ENCODE data around the gene ZFAND3.

Gene ZFAND3

DNA sequence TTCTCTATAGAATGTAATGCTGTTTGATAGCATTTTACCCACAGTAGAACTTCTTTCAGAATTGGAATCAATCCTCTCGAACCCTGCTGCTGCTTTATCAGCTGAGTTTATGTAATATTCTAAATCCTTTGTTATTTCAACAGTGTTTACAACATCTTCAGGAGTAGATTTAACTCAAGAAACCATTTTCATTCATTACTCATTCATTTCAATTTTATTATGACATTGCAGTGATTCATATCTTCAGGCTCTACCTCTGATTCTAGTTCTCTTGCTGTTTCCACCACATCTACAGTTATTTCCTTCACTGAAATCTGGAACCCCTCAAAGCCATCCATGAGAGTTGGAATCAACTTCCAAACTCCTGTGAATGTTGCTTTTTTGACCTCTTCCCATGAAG, 93.7 kb downstream of the ZFAND3 start:
- Histone ChIP-seq H3K4me1 (ENCODE audit: insufficient read depth, low read length) (peaks cover 16% of the 10 kb centered on the region), H3K9ac (ENCODE audit: low read length) (no peak overlapping the region), H3K4me3 (ENCODE audit: low read depth in 1 of 2, low read length in 2 of 2) (no peak overlapping the region), H3K27ac (ENCODE audit: low read depth, low read length) (no peak overlapping the region), H3K27me3 (ENCODE audit: control insufficient read depth in 1 of 2, insufficient read depth in 2 of 2, low read length in 2 of 2) (no peaks in the 10 kb centered on the region), H3K9me3 (ENCODE audit: low read length) (no peaks in the 10 kb centered on the region), H3K36me3 (ENCODE audit: insufficient read depth, low read length) (no peaks in the 10 kb centered on the region)

DNA sequence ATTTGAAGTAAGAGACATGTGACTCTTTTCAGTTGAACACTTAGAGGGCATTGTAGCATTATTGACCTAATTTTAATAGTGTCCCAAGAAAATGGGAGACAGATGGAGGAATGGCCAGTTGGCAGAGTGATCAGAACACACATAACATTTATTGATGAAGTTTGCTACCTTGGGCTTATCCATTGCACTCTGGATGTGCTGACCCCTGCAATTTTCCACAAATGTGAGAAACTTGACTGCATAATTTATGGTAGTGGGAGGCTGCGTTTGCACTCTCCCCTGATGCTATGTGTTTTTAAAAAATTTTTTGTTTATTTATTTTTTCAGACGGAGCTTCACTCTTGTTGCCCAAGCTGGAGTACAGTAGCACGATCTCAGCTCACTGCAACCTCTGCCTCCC, 95.9 kb downstream of the ZFAND3 start:
- Histone ChIP-seq H3K9me3 (ENCODE audit: low read length) (no peaks in the 10 kb centered on the region), H3K4me1 (ENCODE audit: insufficient read depth, low read length) (peaks cover 29% of the 10 kb centered on the region), H3K4me3 (ENCODE audit: low read depth in 1 of 2, low read length in 2 of 2) (no peak overlapping the region), H3K27me3 (ENCODE audit: control insufficient read depth in 1 of 2, insufficient read depth in 2 of 2, low read length in 2 of 2) (no peaks in the 10 kb centered on the region), H3K27ac (ENCODE audit: low read depth, low read length) (no peak overlapping the region), H3K9ac (ENCODE audit: low read length) (no peak overlapping the region), H3K36me3 (ENCODE audit: insufficient read depth, low read length) (no peaks in the 10 kb centered on the region)

DNA sequence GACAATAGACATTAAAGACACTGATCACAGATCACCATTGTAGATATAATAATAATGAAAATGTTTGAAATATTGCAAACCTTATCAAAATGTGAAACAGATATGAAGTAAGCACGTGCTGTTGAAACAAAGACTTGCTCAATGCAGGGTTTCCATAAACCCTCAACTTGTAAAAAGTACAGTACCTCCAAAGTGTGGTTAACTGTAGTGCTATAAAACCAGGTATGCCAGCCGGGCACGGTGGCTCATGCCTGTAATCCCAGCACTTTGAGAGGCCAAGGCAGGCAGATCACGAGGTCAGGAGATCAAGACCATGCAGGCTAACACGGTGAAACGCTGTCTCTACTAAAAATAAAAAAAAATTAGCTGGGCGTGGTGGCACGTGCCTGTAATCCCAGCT, 96.6 kb downstream of the ZFAND3 start:
- Histone ChIP-seq H3K9ac (ENCODE audit: low read length) (no peak overlapping the region), H3K4me3 (ENCODE audit: low read depth in 1 of 2, low read length in 2 of 2) (no peak overlapping the region), H3K36me3 (ENCODE audit: insufficient read depth, low read length) (no peaks in the 10 kb centered on the region), H3K27ac (ENCODE audit: low read depth, low read length) (no peak overlapping the region), H3K4me1 (ENCODE audit: insufficient read depth, low read length) (peaks cover 32% of the 10 kb centered on the region), H3K9me3 (ENCODE audit: low read length) (no peaks in the 10 kb centered on the region), H3K27me3 (ENCODE audit: control insufficient read depth in 1 of 2, insufficient read depth in 2 of 2, low read length in 2 of 2) (no peaks in the 10 kb centered on the region)

DNA sequence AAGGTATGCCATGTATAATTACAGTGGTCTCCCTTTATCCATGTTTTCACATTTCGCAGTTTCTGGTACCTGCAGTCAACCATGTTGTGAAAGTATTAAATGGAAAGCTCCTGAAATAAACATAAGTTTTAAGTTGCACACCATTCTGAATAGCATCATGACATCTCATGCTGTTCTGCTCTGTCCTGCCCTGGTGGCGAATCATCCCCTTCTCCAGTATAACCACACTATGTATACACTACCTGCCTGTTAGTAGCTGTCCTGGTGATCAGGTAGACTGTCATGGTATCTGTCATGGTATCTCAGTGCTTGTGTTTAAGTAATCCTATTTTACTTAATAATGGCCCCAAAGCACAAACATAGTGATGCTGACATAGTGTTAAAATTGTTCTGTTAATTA, 97.1 kb downstream of the ZFAND3 start:
- Histone ChIP-seq H3K4me1 (ENCODE audit: insufficient read depth, low read length) (peaks cover 32% of the 10 kb centered on the region), H3K27me3 (ENCODE audit: control insufficient read depth in 1 of 2, insufficient read depth in 2 of 2, low read length in 2 of 2) (no peaks in the 10 kb centered on the region), H3K27ac (ENCODE audit: low read depth, low read length) (no peak overlapping the region), H3K36me3 (ENCODE audit: insufficient read depth, low read length) (no peaks in the 10 kb centered on the region), H3K4me3 (ENCODE audit: low read depth in 1 of 2, low read length in 2 of 2) (no peak overlapping the region), H3K9me3 (ENCODE audit: low read length) (no peaks in the 10 kb centered on the region), H3K9ac (ENCODE audit: low read length) (no peak overlapping the region)

DNA sequence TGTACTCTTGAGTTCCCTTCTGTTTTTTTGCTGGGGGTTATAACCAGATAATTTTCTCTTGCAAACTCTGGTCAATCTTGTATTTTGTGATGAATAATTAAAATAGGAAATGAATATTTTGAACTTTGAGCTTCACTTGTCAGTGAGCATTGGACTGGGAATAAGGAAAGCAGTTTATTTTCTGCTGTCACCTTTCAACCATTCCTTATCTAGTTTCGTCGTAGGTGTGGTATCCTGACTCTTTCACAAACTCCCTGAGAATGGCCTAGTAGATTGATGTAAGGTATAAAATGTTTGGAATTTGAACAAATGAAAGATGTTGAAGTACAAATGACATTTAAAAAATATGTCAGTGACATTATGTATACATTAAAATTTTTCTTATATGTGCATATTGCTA, 98.0 kb downstream of the ZFAND3 start:
- peaks cover 25% of the 10 kb centered on the region for H3K4me1 ChIP-seq (ENCODE audit: insufficient read depth, low read length)

DNA sequence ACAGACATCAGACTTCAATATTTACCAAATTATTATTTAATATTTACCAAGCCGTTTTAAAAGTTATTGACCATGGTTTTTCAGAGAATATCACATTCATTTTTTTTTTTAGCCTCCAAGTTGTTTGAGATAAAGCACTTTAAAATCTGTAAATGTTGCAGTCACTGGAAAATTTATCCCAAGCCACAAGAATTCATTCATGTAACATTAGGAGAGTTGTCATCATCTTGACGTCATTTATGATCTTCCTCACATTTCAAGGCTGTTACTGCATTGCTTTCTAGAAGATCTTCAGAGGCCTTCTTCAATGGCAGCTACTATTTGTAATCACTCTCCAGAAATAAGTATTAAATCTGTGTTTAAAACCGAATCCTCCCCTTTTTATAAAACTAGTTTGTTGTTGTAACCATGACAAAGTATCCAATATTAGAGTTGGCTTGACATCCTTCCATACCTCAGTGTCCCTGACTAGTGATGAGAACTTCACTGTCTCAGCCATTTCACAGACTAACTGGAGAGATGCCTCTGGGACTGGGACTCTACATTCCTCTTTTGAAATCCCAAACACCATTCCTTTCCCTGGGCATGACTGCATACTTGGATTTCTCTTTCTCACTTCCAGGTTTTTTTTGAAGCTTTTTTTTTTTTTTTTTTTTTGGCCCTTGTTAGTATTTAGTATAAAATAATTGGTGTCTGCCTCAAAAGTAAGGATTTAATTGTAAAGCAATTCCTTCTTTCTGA, 100.1 kb downstream of the ZFAND3 start:
- H3K9me3 ChIP-seq (ENCODE audit: low read length), result no peaks in the 10 kb centered on the region
- peaks cover 22% of the 10 kb centered on the region for H3K4me1 ChIP-seq (ENCODE audit: insufficient read depth, low read length)
- no peak overlapping the region for H3K9ac ChIP-seq (ENCODE audit: low read length)
- H3K27ac ChIP-seq (ENCODE audit: low read depth, low read length), result no peak overlapping the region
- no peaks in the 10 kb centered on the region for H3K27me3 ChIP-seq (ENCODE audit: control insufficient read depth in 1 of 2, insufficient read depth in 2 of 2, low read length in 2 of 2)
- H3K36me3 ChIP-seq (ENCODE audit: insufficient read depth, low read length), result no peaks in the 10 kb centered on the region
- H3K4me3 ChIP-seq (ENCODE audit: low read depth in 1 of 2, low read length in 2 of 2), result no peak overlapping the region

More for the DNA sequence above, 98.0 kb downstream of the ZFAND3 start:
- H3K4me3 ChIP-seq (ENCODE audit: low read depth in 1 of 2, low read length in 2 of 2), result no peak overlapping the region
- H3K27ac ChIP-seq (ENCODE audit: low read depth, low read length), result no peak overlapping the region
- no peaks in the 10 kb centered on the region for H3K36me3 ChIP-seq (ENCODE audit: insufficient read depth, low read length)
- no peak overlapping the region for H3K9ac ChIP-seq (ENCODE audit: low read length)
- H3K9me3 ChIP-seq (ENCODE audit: low read length), result no peaks in the 10 kb centered on the region
- no peaks in the 10 kb centered on the region for H3K27me3 ChIP-seq (ENCODE audit: control insufficient read depth in 1 of 2, insufficient read depth in 2 of 2, low read length in 2 of 2)

DNA sequence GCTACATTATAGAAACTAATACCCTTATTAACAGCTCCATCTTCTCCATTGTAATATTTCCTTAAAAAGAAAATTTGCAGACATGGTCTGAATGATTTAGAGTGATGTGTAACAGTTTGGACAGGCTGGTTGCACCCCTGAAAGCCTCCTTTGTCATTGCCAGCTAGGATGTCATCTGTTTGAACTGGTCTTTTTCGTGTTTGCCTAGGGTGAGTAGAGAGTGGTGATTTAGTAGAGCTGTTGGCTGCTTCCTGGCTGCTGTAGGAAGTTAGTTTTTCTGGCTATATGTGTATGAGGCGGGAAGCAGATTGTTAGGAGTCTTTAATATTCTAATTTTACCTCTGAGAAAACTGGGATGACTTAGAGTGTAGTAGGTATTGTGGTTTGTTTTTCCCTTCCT, 101.1 kb downstream of the ZFAND3 start:
- peaks cover 16% of the 10 kb centered on the region for H3K4me1 ChIP-seq (ENCODE audit: insufficient read depth, low read length)
- no peak overlapping the region for H3K27ac ChIP-seq (ENCODE audit: low read depth, low read length)
- H3K4me3 ChIP-seq (ENCODE audit: low read depth in 1 of 2, low read length in 2 of 2), result no peak overlapping the region
- H3K27me3 ChIP-seq (ENCODE audit: control insufficient read depth in 1 of 2, insufficient read depth in 2 of 2, low read length in 2 of 2), result no peaks in the 10 kb centered on the region
- H3K9ac ChIP-seq (ENCODE audit: low read length), result no peak overlapping the region
- H3K36me3 ChIP-seq (ENCODE audit: insufficient read depth, low read length), result no peaks in the 10 kb centered on the region
- no peaks in the 10 kb centered on the region for H3K9me3 ChIP-seq (ENCODE audit: low read length)

DNA sequence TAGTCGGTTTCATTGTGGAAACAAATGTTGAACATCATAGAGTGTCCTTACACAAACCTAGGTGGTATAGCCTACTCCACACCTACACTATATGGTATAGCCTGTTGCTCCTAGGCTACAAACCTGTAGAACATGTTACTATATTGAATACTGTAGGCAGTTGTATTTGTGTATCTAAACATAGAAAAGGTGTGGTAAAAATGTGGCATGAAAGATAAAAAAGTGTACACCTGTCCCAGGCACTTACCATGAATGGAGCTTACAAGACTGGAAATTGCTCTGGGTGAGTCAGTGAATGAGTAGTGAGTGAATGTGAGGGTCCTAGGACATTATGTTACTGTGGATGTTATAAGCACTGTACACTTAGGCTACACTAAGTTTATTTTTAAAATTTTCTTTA, 103.0 kb downstream of the ZFAND3 start:
- H3K27me3 ChIP-seq (ENCODE audit: control insufficient read depth in 1 of 2, insufficient read depth in 2 of 2, low read length in 2 of 2), result no peaks in the 10 kb centered on the region
- peaks cover 16% of the 10 kb centered on the region for H3K4me1 ChIP-seq (ENCODE audit: insufficient read depth, low read length)
- no peak overlapping the region for H3K9ac ChIP-seq (ENCODE audit: low read length)
- no peak overlapping the region for H3K27ac ChIP-seq (ENCODE audit: low read depth, low read length)
- no peaks in the 10 kb centered on the region for H3K9me3 ChIP-seq (ENCODE audit: low read length)
- no peak overlapping the region for H3K4me3 ChIP-seq (ENCODE audit: low read depth in 1 of 2, low read length in 2 of 2)
- H3K36me3 ChIP-seq (ENCODE audit: insufficient read depth, low read length), result no peaks in the 10 kb centered on the region

DNA sequence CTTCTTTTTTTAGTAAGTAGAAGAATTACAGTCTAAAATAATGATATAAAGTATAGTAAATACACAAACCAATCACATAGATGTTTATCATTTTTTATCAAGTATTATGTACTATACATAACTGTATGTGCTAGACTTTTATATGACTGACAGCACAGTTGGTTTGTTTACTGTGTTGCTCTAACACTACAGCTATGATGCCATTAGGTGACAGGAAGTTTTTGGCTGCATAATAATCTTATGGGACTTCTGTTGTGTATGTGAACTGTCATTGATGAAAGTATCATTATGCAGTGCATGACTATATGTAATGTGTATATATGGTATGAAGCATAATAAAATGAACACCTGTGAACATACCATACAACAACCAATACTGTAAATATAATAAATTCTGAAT, 104.0 kb downstream of the ZFAND3 start:
- no peaks in the 10 kb centered on the region for H3K9me3 ChIP-seq (ENCODE audit: low read length)
- H3K36me3 ChIP-seq (ENCODE audit: insufficient read depth, low read length), result no peaks in the 10 kb centered on the region
- no peak overlapping the region for H3K9ac ChIP-seq (ENCODE audit: low read length)
- no peak overlapping the region for H3K4me3 ChIP-seq (ENCODE audit: low read depth in 1 of 2, low read length in 2 of 2)
- H3K27ac ChIP-seq (ENCODE audit: low read depth, low read length), result no peak overlapping the region
- peaks cover 16% of the 10 kb centered on the region for H3K4me1 ChIP-seq (ENCODE audit: insufficient read depth, low read length)
- H3K27me3 ChIP-seq (ENCODE audit: control insufficient read depth in 1 of 2, insufficient read depth in 2 of 2, low read length in 2 of 2), result no peaks in the 10 kb centered on the region

DNA sequence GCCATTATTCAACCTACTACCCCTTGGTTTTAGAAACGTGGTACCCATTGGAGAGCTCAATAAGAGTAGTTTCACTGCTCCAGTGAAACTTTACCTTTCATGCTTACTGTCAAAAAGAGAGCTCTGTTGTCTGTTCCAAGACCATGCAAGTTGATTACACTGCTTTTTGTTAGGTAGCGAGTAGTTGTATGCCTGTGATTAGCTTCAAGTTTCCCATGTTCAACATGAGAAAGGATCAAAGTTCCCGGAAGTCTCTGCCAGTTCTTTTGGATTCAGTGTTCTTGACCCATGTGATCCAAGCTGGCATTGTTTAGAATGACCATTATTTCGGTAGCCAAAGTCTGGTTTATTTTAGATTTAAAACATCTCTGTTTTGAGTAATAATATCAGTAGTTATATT, 107.1 kb downstream of the ZFAND3 start:
- H3K9ac ChIP-seq (ENCODE audit: low read length), result no peak overlapping the region
- no peak overlapping the region for H3K27ac ChIP-seq (ENCODE audit: low read depth, low read length)
- H3K9me3 ChIP-seq (ENCODE audit: low read length), result no peaks in the 10 kb centered on the region
- no peak overlapping the region for H3K4me3 ChIP-seq (ENCODE audit: low read depth in 1 of 2, low read length in 2 of 2)
- peaks cover 9% of the 10 kb centered on the region for H3K4me1 ChIP-seq (ENCODE audit: insufficient read depth, low read length)
- no peaks in the 10 kb centered on the region for H3K36me3 ChIP-seq (ENCODE audit: insufficient read depth, low read length)
- H3K27me3 ChIP-seq (ENCODE audit: control insufficient read depth in 1 of 2, insufficient read depth in 2 of 2, low read length in 2 of 2), result no peaks in the 10 kb centered on the region

DNA sequence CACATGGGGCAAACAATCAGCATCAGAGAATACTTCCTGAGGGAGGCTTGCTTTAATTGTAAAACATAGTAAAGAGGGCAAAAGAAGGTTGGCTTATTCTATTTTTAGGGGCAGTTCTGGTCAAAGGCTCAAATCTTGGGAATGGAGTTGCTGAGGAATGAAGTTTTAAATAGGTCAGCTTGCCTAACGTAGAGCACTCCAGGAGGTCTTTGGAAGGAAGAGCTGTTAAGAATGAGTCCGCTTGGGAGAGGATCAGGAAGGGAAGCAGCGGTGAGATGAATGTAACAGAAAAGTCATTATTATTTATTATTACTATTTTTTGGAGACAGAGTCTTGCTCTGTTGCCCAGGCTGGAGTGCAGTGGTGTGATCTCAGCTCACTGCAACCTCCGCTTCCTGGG, 108.7 kb downstream of the ZFAND3 start:
- Histone ChIP-seq H3K4me1 (ENCODE audit: insufficient read depth, low read length) (peaks cover 9% of the 10 kb centered on the region), H3K27me3 (ENCODE audit: control insufficient read depth in 1 of 2, insufficient read depth in 2 of 2, low read length in 2 of 2) (no peaks in the 10 kb centered on the region), H3K9me3 (ENCODE audit: low read length) (no peaks in the 10 kb centered on the region), H3K4me3 (ENCODE audit: low read depth in 1 of 2, low read length in 2 of 2) (no peak overlapping the region), H3K36me3 (ENCODE audit: insufficient read depth, low read length) (no peaks in the 10 kb centered on the region), H3K9ac (ENCODE audit: low read length) (no peak overlapping the region), H3K27ac (ENCODE audit: low read depth, low read length) (no peak overlapping the region)

DNA sequence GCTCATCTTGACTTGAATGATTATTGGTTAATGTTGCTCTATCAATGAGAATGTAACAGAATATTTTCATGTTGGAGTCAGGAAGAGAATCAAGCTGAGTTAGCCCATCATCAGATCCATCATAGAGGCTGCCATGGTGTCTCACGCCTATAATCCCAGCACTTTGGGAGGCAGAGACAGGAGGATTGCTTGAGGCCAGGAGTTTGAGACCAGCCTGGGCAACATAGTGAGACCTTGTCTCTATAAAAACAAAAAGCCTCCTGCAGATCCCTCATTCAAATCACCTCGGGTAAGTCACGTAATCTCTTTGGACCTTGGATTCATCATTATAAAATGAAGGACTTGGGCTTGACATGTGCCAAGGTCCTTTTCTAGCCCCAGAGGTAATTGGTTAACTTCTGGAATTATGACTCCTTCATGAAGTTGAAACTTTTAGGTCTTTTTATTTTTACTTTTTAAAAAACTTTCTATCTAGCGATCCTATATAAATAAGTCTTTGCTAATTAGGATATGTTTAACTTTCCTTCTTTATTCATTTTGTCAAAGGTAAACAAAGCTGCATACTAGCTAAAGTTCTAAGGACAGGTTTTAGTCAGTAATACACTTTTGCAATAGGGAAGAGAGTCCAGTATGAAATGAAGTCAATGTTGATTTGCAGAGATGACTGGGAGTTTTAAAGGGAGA, 110.9 kb downstream of the ZFAND3 start:
- no peak overlapping the region for H3K27ac ChIP-seq (ENCODE audit: low read depth, low read length)
- no peaks in the 10 kb centered on the region for H3K27me3 ChIP-seq (ENCODE audit: control insufficient read depth in 1 of 2, insufficient read depth in 2 of 2, low read length in 2 of 2)
- peaks cover 9% of the 10 kb centered on the region for H3K4me1 ChIP-seq (ENCODE audit: insufficient read depth, low read length)
- no peak overlapping the region for H3K4me3 ChIP-seq (ENCODE audit: low read depth in 1 of 2, low read length in 2 of 2)
- H3K36me3 ChIP-seq (ENCODE audit: insufficient read depth, low read length), result no peaks in the 10 kb centered on the region
- H3K9ac ChIP-seq (ENCODE audit: low read length), result no peak overlapping the region
- no peaks in the 10 kb centered on the region for H3K9me3 ChIP-seq (ENCODE audit: low read length)

Measured in muscle layer of colon (tissue), 2 donors.